Retinal pigment epithelial cell (primary cell): Measurements from ENCODE around the gene OR10R2.
"Not testable (repeated sequence)": the region's sequence is repeated elsewhere in the genome, so short reads cannot be mapped to it uniquely, and the experiment has no call there.

Experiments
- DNase-seq: peaks from one replicate; pipeline ENCODE4 v3.0.0-alpha.2; 2010; ENCODE audit warnings: low read depth
- H3K4me3 ChIP-seq: 2 replicates; pipeline ENCODE4 v1.5.1; 2011; ENCODE audit warnings: mild to moderate bottlenecking, low read length, control low read depth, moderate library complexity
- TF ChIP-seq, protein P1 (sequence below): conservative IDR thresholded peaks from 2 replicates; pipeline ENCODE4 v1.5.1; 2011; ENCODE audit warnings: low read depth, low read length, control low read depth, inconsistent platforms

OR10R2 gene, protein sequence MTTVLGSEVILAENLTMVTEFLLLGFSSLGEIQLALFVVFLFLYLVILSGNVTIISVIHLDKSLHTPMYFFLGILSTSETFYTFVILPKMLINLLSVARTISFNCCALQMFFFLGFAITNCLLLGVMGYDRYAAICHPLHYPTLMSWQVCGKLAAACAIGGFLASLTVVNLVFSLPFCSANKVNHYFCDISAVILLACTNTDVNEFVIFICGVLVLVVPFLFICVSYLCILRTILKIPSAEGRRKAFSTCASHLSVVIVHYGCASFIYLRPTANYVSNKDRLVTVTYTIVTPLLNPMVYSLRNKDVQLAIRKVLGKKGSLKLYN

DNA sequence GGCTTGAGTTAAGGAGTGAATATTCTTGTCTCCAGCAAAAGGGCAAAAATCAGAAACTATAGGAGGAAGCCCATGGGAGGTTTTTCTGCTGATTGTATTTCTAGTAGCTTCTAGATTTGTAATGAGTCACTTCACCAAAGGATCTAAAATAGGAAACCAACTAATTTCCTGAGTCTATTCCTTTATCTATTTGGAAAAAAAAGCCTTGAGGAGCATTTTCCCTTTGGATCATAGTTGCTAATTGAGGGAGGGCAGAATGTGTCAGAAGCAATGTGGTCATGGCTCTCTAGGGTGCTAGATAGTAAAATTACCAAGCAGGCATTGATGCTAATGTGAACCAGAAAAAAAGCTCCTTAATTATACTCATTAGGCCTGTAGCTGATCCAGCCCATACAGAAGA, at the start of gene OR10R2:
OR10R2 (plus strand) TSS at position 301 of the 400 bp plus-strand sequence. CDS start 106 bp downstream, outside the sequence.
- H3K4me3 ChIP-seq, result no peak within 1 kb of the TSS
- TF ChIP-seq, protein P1, sequence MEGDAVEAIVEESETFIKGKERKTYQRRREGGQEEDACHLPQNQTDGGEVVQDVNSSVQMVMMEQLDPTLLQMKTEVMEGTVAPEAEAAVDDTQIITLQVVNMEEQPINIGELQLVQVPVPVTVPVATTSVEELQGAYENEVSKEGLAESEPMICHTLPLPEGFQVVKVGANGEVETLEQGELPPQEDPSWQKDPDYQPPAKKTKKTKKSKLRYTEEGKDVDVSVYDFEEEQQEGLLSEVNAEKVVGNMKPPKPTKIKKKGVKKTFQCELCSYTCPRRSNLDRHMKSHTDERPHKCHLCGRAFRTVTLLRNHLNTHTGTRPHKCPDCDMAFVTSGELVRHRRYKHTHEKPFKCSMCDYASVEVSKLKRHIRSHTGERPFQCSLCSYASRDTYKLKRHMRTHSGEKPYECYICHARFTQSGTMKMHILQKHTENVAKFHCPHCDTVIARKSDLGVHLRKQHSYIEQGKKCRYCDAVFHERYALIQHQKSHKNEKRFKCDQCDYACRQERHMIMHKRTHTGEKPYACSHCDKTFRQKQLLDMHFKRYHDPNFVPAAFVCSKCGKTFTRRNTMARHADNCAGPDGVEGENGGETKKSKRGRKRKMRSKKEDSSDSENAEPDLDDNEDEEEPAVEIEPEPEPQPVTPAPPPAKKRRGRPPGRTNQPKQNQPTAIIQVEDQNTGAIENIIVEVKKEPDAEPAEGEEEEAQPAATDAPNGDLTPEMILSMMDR, result no peak
- DNase-seq, result no peak

DNA sequence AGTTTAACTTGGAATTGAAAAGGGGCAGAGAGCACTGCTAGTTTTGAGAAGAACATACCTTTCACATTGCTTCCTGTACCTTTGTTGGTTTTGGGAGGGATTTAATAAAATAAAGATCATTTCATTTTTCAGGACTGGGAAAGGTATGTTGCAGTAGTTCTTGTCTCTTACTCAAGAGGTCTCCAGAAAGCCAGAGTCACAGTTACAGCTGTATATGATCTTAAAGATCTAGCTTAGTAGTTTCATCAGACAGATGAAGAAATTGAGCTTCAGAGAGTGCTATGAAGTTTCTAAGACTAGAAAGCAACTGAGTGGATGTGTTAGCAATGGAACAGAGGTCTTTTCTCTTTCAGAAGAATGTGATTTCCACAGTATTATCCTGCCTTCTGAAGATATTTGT, 47.0 kb upstream of the OR10R2 start:
- TF ChIP-seq, protein P1, result no peak
- DNase-seq, result no peak
- no peak overlapping the region for H3K4me3 ChIP-seq

DNA sequence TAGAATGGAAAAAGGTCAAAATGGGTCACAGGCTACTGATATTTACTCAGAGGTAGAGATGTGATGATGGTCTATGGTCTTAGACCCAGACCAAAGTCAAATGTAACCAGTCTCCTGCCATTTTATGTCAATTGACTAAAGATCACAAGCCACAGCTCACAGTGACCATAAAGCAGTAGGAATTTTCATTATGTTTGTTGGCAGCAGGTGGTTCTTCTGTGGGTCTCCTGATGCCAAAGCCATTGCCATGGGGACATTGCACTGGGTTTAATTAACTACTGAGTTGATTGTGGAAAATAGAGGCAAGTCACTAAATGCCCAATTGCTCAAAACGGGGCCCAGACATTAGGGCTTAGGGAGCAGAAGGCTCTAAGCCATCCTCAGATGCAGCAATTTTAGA, 45.9 kb upstream of the OR10R2 start, which contains the start of gene OR10K2:
OR10K2 (minus strand) TSS at position 101 of the 400 bp plus-strand sequence. CDS start 5,371 bp downstream, outside the sequence.
- DNase-seq, result no peak
- no peak within 1 kb of the TSS for H3K4me3 ChIP-seq
- TF ChIP-seq, protein P1, result no peak

DNA sequence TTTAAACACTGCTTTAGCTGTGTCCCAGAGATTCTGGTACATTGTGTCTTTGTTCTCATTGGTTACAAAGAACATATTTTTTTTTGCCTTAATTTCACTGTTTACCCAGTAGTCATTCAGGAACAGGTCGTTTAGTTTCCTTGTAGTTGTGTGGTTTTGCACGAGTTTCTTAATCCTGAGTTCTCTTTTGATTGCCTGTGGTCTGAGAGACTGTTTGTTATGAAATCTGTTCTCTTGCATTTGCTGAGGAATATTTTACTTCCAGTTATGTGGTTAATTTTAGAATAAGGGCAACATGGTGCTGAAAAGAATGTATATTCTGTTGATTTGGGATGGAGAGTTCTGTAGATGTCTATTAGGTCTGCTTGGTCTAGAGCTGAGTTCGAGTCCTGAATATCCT, 41.9 kb upstream of the OR10R2 start:
- DNase-seq, result not testable (repeated sequence)

DNA sequence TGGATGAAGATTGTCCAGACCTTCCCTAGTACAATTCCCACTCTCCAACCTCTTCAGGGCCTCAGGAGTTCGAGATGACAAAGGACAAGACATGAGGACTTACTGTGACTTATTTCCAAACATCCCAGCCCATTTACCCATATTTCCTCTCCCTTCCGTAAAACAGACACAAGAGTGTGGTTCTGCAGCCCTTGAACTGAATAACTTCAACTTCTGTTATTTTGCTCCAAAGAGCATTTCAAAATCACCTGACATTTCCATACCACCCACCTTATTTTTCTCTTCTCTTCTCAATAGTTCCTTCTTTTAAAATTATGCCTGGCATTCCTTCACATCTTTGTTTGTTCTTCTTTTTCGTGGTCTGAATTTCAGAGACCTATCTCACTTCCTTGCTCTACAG, 37.3 kb upstream of the OR10R2 start:
- H3K4me3 ChIP-seq, result no peak overlapping the region
- TF ChIP-seq, protein P1, result no peak
- DNase-seq, result no peak

More for the DNA sequence above, 41.9 kb upstream of the OR10R2 start:
- H3K4me3 ChIP-seq, result not testable (repeated sequence)

DNA sequence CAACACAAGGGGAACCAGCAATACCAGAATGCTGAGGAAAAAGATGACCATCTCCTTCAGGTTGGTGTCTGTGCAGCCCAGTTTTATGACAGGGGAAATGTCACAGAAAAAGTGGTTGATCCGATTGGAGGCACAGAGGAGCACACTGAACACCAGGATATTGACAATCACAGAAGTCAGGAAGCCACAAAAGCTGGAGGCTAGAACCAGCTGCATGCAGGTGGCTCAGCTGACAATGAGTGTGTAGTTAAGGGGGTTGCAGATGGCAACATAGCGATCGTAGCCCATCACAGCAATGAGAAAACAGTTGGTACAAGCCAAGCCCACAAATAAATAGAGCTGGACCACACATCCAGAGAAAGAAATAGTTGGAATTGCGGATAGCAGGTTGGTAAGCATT, 26.6 kb upstream of the OR10R2 start:
- TF ChIP-seq, protein P1, result no peak
- no peak for DNase-seq

DNA sequence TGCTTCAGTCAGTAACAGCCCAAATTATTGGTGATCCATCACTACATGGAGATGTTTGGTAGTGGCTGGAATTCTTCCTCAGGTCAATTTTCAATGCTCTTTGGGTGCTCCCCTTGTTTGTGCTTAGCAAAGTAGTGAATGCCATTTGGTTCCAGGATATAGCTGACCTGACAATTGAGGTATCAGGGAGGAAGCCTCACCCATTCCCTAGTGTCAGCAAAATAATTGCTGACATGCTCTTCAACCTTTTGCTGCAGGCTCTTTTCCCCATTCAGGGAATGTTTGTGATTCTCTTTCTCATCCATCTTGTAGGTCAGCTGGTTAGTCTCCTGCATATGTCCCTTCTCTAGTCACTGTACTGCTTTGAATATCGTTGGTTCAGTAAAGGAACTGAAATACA, 17.5 kb upstream of the OR10R2 start:
- DNase-seq, result no peak
- H3K4me3 ChIP-seq, result no peak overlapping the region
- TF ChIP-seq, protein P1, result no peak

More for the DNA sequence above, 26.6 kb upstream of the OR10R2 start:
- H3K4me3 ChIP-seq, result no peak overlapping the region
